Sigmoid colon (tissue), 4 donors: ENCODE results near the gene ARHGAP12.

Experiments used
- EP300 ChIP-seq, 4 donors: sonication (generic); formaldehyde crosslinking; IDR thresholded peaks; one replicate each; pipeline ENCODE4 v1.6.1; 2017; ENCODE audit warnings: antibody characterized with exemption in 4 of 4
- POLR2A ChIP-seq, 2 donors: fragments of 450-650 bp; IDR thresholded peaks; one replicate each; pipeline ENCODE4 v1.6.1; 2016; ENCODE audit warnings: antibody characterized with exemption in 2 of 2, mild to moderate bottlenecking in 2 of 2, moderate library complexity in 2 of 2
- TF ChIP-seq, protein P1 (sequence below), 4 experiments: fragments of 450-650 bp in 3 of 4; fragments of 200-600 bp in 1 of 4; IDR thresholded peaks; one replicate each; pipeline ENCODE4 v1.5.1; 2016 to 2019; ENCODE audit warnings: antibody characterized with exemption in 4 of 4, mild to moderate bottlenecking in 3 of 4, moderate library complexity in 2 of 4

DNA sequence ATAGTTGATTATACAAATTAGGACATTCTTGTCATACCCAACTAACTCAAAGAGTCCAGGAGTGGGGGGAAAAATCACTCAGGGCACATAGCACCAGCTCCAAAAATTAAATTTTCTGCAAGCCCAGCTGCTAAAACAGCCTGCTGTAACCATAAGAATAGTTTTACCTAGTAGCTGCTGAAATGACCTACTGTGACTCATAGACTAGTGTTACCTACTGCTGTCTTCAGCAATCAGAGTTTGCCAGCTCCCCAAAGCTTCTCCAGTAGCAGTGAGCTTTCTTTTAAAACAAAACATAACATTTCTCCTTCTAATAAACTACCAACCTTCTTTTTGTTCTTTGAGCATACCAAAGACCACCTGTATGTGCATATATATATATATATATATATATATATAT, 4.2 kb upstream of the ARHGAP12 start:
- TF ChIP-seq, protein P1, sequence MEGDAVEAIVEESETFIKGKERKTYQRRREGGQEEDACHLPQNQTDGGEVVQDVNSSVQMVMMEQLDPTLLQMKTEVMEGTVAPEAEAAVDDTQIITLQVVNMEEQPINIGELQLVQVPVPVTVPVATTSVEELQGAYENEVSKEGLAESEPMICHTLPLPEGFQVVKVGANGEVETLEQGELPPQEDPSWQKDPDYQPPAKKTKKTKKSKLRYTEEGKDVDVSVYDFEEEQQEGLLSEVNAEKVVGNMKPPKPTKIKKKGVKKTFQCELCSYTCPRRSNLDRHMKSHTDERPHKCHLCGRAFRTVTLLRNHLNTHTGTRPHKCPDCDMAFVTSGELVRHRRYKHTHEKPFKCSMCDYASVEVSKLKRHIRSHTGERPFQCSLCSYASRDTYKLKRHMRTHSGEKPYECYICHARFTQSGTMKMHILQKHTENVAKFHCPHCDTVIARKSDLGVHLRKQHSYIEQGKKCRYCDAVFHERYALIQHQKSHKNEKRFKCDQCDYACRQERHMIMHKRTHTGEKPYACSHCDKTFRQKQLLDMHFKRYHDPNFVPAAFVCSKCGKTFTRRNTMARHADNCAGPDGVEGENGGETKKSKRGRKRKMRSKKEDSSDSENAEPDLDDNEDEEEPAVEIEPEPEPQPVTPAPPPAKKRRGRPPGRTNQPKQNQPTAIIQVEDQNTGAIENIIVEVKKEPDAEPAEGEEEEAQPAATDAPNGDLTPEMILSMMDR (IDR thresholded peaks at IDR 0.05), result no peak
- TF ChIP-seq EP300 (IDR thresholded peaks at IDR 0.05), result no peak
- no peak for TF ChIP-seq POLR2A (IDR thresholded peaks at IDR 0.05)
